Activated effector memory CD4-positive, alpha-beta T cell treated with anti-CD3 and anti-CD28 coated beads, Interleukin-2, amount 50 U/mL, for 16 hours (primary cell): Measurements from ENCODE around the gene ASXL1.
"Not testable (repeated sequence)": the region's sequence is repeated elsewhere in the genome, so short reads cannot be mapped to it uniquely, and the experiment has no call there.

Source experiments
- DNase-seq: peaks from one replicate; pipeline ENCODE4 v3.0.0-alpha.2; 2020

Gene ASXL1

DNA sequence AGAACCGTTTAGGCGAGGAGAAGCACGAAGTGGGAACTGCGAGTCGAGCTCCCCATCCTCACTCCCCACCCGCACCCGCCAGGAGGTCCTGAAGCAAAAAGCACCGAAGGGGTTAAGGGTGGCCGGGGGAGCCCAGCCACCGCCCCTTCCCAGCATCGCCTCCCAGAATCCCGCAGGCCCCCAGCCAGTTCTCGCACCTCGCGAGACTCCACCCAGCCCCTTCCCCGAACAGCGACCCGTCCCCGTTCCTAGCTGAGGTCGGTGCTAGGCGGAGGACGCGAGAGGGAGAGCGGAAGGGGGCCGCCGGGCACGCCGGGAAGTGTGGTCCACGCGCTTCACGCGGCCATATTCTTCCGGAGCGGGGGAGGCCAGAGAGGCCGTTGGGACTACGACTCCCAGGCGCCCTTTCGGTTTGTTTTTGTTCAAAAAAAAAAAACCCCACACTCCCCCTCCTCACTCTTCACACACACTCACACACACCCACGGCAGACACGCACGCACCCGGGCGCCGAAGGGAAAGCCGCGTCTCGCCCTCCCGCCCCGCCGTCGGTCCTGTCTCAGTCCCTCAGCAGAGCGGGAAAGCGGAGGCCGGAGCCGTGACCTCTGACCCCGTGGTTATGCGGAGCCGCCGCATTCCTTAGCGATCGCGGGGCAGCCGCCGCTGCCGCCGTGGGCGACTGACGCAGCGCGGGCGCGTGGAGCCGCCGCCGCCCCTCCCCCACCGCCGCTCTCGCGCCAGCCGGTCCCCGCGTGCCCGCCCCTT, at the start of gene ASXL1:
ASXL1 (plus strand) TSS at position 463 of the 763 bp plus-strand sequence. CDS start 445 bp downstream, outside the sequence.
- peak; percentile 98 for DNase-seq

DNA sequence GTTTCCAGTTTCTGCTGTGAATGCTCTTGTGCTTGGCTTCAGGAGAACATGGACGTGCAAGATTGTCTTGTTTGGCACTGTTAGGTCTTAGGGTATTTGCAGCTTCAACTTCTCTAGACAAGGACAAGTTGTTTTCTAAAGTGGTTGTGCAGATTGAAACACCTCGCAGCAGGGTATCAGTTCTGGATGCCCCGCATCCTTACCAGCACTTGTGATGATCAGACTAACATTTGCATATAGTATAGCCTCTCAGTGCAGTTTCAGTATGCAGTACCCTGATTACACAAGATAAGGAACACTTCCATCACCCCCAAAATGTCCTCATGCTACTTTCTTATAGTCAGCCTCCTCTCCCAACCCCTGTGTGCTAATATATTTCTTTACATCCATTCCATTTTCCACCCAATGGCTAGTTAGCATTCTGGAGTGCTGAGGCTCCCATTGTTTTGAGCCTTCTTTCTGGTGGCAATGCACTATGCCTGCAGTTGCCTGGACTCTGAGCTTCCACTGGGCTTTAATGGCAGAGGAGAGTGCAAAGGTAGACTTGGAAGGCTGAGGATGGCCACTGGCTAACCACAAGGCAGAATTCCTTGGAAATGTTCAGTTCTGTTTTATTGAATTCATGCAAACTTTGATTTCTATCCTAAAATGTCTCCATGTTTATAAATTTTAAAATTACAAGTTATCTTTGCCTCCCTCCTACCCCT, 45.3 kb upstream of the ASXL1 start:
- no peak for DNase-seq

DNA sequence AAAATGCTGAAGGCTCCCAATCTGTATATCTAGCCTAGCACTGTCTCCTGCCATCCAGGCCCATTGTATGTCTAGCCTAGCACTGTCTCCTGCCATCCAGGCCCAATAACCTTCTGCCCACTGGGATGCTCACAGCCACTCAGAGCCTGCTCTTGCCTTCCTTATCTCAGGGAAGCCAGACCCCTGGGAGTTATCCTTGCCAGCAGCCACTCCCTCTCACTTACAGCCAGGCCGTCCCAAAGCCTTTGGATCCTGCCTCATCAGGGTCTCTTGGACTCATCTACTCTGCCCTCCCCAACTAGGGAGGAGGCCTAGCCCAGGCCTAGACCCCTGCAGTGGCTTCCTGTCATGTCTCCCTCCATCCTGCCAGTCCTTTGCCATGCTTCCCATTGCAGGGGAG, 43.4 kb upstream of the ASXL1 start:
- DNase-seq, result no peak

GRCh38 chr20:32315399-32315798, 42.7 kb upstream of the ASXL1 start:
- no peak for DNase-seq

GRCh38 chr20:32315891-32316290, 42.2 kb upstream of the ASXL1 start:
- DNase-seq, result no peak

GRCh38 chr20:32316667-32317066, 41.5 kb upstream of the ASXL1 start:
- DNase-seq, result no peak

DNA sequence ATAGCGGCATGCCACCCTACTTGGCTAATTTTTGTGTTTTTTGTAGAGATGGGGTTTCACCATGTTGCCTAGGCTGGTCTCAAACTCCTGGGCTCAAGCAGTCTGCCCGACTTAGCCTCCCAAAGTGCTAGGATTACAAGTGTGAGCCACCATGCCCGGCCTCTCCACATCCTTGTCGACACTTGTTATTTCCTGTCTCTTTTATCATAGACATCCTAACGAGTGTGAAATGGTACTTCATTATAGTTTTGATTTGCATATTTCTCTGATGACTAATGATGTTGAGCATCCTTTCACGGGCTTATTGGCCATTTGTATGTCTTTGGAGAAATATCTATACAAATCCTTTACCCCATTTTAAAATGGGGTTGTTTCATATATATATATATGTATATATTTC, 39.0 kb upstream of the ASXL1 start:
- DNase-seq, result no peak

DNA sequence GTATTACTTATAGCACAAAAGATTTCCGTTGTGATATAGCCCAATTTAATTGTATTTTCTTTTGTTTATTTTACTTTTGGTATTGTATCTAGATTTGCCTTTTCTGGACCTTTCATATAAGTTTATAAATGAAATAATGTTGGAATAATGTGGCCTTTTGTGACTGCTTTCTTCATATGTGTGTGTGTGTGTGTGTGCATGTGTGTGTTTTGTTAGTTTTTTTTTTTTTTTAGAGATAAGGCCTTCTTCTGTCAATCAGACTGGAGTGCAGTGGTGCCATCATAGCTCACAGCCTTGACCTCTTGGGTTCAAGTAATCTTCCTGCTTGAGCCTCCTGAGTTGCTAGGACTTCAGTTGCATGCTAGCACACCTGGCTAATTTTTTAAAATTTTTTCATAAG, 37.8 kb upstream of the ASXL1 start:
- no peak for DNase-seq

GRCh38 chr20:32321390-32321789, 36.7 kb upstream of the ASXL1 start:
- DNase-seq, result no peak

DNA sequence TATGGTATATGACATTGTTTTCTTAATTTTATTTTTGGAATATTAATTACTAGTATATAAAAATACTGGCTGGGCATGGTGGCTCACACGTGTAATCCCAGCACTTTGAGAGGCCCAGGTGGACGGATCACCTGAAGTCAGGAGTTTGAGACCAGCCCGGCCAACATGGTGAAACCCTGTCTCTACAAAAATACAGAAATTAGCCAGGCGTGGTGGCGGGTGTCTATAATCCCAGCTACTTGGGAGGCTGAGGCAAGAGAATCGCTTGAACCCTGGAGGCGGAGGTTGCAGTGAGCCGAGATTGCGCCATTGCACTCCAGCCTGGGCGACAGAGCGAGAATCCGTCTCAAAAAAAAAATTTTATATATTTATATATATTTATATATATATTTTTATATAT, 35.9 kb upstream of the ASXL1 start:
- DNase-seq, result not testable (repeated sequence)

DNA sequence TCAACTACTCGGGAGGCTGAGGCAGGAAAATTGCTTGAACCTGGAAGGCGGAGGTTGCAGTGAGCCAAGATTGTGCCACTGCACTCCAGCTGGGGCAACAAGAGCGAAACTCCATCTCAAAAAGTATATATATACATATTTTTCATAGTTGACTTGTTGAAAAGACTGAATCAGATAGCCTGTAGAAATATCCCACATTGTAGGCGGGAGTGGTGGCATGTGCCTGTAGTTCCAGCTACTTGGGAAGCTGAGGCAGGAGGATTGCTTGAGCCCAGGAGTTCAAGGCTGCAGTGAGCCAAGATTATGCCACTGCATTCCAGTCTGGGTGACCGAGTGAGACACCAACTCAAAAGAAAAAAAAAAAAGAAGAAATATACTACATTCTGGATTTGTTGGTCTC, 34.4 kb upstream of the ASXL1 start:
- not testable (repeated sequence) for DNase-seq

- no peak for DNase-seq
Observed at GRCh38 chr20:32325706-32326503, 32.2 kb upstream of the ASXL1 start.

- no peak for DNase-seq
Observed at GRCh38 chr20:32326504-32326845, 31.7 kb upstream of the ASXL1 start.

GRCh38 chr20:32327087-32327681, 30.9 kb upstream of the ASXL1 start:
- no peak for DNase-seq

GRCh38 chr20:32329817-32330554, 28.1 kb upstream of the ASXL1 start:
- no peak for DNase-seq

GRCh38 chr20:32330555-32330897, 27.6 kb upstream of the ASXL1 start:
- DNase-seq, result no peak

DNA sequence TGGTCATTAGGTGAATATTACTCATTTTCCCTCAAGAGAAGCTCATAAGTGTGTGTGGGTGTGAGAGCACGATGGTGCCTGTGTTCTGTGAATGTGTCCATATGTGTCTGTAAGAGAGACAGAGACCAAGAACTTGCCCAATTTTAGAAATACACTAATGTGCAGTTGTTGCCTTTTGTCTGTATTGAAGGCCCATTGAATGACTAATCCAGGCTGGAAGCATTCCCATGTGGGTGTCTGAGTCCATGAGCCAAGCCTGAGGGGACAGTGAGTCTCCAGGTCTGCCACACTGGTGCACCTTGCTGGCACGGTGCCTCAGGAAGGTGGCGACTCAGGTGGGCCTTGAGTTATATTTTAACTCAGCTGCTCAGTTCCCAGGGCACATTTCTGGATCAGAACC, 25.5 kb upstream of the ASXL1 start:
- DNase-seq, result no peak

DNA sequence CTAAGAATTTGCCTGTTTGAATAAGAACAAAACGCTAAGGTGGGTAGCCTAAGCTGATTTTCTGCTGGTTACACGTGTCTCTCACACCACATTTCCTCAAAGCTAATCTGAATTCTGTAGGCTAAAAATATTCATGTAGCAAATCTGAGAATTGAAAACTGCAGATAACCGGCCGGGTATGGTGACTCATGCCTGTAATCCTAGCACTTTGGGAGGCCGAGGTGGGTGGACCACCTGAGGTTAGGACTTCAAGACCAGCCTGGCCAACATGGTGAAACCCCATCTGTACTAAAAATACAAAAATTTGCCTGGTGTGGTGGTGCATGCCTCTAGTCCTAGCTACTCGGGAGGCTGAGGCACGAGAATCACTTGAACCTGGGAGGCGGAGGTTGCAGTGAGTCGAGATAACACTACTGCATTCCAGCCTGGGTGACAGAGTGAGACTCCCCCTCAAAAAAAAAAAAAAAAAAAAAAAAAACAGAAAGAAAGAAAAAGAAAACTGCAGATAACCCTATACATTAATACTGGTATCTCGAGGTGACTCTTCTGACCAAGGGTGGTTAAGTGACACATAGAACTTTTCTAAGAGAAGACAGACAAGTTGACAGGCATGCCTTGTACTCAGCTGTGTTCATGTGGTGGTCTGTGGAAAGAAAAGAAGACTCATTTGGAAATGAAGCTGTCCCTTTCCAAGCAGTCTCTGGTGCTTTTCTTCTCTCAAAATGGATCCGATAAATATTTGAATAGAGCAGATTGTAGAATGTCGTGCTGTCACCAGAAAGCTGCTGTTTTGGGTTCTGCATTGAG, 24.7 kb upstream of the ASXL1 start:
- DNase-seq, result peak; percentile 74

GRCh38 chr20:32333988-32334885, 23.9 kb upstream of the ASXL1 start:
- DNase-seq, result peak; percentile 88

DNA sequence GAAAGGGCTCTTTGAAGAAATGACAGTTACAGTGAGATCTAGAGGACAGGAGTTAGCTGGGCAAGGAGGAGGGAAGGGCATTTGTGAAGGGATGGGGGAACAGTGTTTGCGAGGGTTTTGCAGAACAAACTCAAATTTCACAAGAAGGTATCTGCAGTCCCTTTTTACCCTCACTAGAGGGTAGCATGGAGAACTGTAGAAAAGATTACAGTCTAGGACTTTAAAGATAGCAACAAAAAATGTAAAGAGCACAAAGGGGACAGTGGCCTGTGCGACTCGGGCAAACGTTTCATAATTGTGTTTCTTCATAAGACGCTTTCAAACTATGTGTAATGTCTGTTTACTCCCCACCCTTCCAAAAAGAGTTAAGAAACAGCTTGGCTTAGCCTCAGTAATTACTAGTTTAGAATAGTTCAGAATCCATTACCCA, 21.2 kb upstream of the ASXL1 start:
- DNase-seq, result no peak
